B cell (primary cell): Measurements from ENCODE around the gene EIF4EBP2. TPM values are rescaled to one million over a fixed set of nuclear protein-coding genes. Genes with fewer than 3 reads are reported as not detected.

Experiments used
- ATAC-seq: fragments of 200-7000 bp; cut with Tn5 transposase; one replicate; pipeline ENCODE4 v1.10.0; 2021; ENCODE audit warnings: low read depth, mild to moderate bottlenecking, moderate number of reproducible peaks, moderate library complexity
- CTCF ChIA-PET: fragments of 350-600 bp; sonication (Branson Sonifier 250); formaldehyde crosslinking; loops from one replicate; lab custom pipeline; 2021; ENCODE audit warnings: antibody characterized with exemption, inconsistent platforms; lab: Charles Lee
- POLR2A ChIA-PET: fragments of 350-600 bp; sonication (Branson Sonifier 250); formaldehyde crosslinking; loops from one replicate; lab custom pipeline; 2021; ENCODE audit warnings: antibody characterized with exemption; lab: Charles Lee
- DNase-seq: peaks from one replicate; pipeline ENCODE4 v3.0.0; 2013
- H2AFZ ChIP-seq: 2 replicates; pipeline ENCODE4 v1.6.1; 2012; ENCODE audit warnings: mild to moderate bottlenecking, low read depth, low read length; ENCODE audit not compliant: insufficient read depth, poor library complexity, severe bottlenecking
- H3K27ac ChIP-seq, 2 donors: 1 replicate in 1 of 2; 2 replicates in 1 of 2; pipeline ENCODE4 v1.5.1; 2012 to 2013; ENCODE audit warnings: low read length in 2 of 2, mild to moderate bottlenecking in 2 of 2, moderate library complexity in 1 of 2
- H3K27me3 ChIP-seq, 4 experiments: fragments of 200-600 bp in 1 of 4; sonication (generic) in 1 of 4; replicated peaks in 1 of 4; 1 replicate in 2 of 4; 2 replicates in 2 of 4; pipeline versions ENCODE4 v1.6.1 to v1.7.0; 2013 to 2016; ENCODE audit warnings: low read length in 3 of 4, mild to moderate bottlenecking in 2 of 4, mixed read lengths in 1 of 4, moderate library complexity in 1 of 4; ENCODE audit not compliant: insufficient read depth in 4 of 4, control insufficient read depth in 3 of 4; ENCODE audit errors: control extremely low read depth in 1 of 4
- H3K36me3 ChIP-seq, 2 experiments: replicated peaks in 1 of 2; 1 replicate in 1 of 2; 2 replicates in 1 of 2; pipeline versions ENCODE4 v1.6.1 to v1.7.1; 2013; ENCODE audit warnings: low read length in 1 of 2; ENCODE audit not compliant: insufficient read depth in 2 of 2, control insufficient read depth in 1 of 2; ENCODE audit errors: control extremely low read depth in 1 of 2, extremely low read depth in 1 of 2
- H3K4me1 ChIP-seq, 2 donors: fragments of 200-600 bp in 1 of 2; sonication (generic) in 1 of 2; 1 replicate in 1 of 2; 2 replicates in 1 of 2; pipeline versions ENCODE4 v1.5.1 to v1.6.1; 2013 to 2017; ENCODE audit warnings: low read length in 2 of 2; ENCODE audit not compliant: control insufficient read depth in 2 of 2, insufficient read depth in 2 of 2
- H3K4me2 ChIP-seq: replicated peaks from 2 replicates; pipeline ENCODE3; 2012; ENCODE audit warnings: mild to moderate bottlenecking, low read depth, low read length; ENCODE audit not compliant: poor library complexity, severe bottlenecking
- H3K4me3 ChIP-seq, 5 experiments: fragments of 200-600 bp in 1 of 5; sonication (generic) in 1 of 5; 1 replicate in 3 of 5; 2 replicates in 2 of 5; pipeline versions ENCODE4 v1.5.1 to v1.7.0; 2011 to 2016; ENCODE audit warnings: low read length in 4 of 5, mild to moderate bottlenecking in 4 of 5, low read depth in 2 of 5, control low read depth in 1 of 5, moderate library complexity in 1 of 5; ENCODE audit not compliant: insufficient read depth in 1 of 5; ENCODE audit errors: control extremely low read depth in 1 of 5, extremely low read depth in 1 of 5
- H3K79me2 ChIP-seq: fragments of 200-600 bp; sonication (generic); one replicate; pipeline ENCODE4 v1.6.0; 2016; ENCODE audit warnings: low read length; ENCODE audit not compliant: control insufficient read depth, insufficient read depth
- H3K9ac ChIP-seq: fragments of 200-600 bp; sonication (generic); 2 replicates; pipeline ENCODE4 v1.6.1; 2017; ENCODE audit warnings: mild to moderate bottlenecking, low read length, moderate library complexity
- H3K9me3 ChIP-seq, 3 donors: one replicate each; pipeline versions ENCODE4 v1.6.1 to v1.7.1; 2013; ENCODE audit warnings: low read length in 2 of 3; ENCODE audit not compliant: control insufficient read depth in 2 of 3, insufficient read depth in 1 of 3; ENCODE audit errors: control extremely low read depth in 1 of 3
- H4K20me1 ChIP-seq: 2 replicates; pipeline ENCODE4 v1.6.0; 2012; ENCODE audit warnings: mild to moderate bottlenecking, low read length; ENCODE audit not compliant: insufficient read depth, control insufficient read depth, poor library complexity, severe bottlenecking
- H3K27ac Mint-ChIP-seq: one replicate; pipeline ENCODE4 v1.8.0; 2021; ENCODE audit warnings: mixed read lengths
- H3K27me3 Mint-ChIP-seq: one replicate; pipeline ENCODE4 v1.8.0; 2021; ENCODE audit warnings: mixed read lengths
- H3K4me1 Mint-ChIP-seq: one replicate; pipeline ENCODE4 v1.8.0; 2021; ENCODE audit warnings: mixed read lengths
- H3K4me3 Mint-ChIP-seq: one replicate; pipeline ENCODE4 v1.8.0; 2021; ENCODE audit warnings: mixed read lengths
- H3K9me3 Mint-ChIP-seq: one replicate; pipeline ENCODE4 v1.8.0; 2022; ENCODE audit warnings: mixed read lengths; ENCODE audit not compliant: insufficient read depth
- CTCF ChIP-seq: fragments of 200-600 bp; IDR thresholded peaks from one replicate; pipeline ENCODE4 v1.8.0; 2022; ENCODE audit warnings: antibody characterized with exemption, mild to moderate bottlenecking
- EZH2 ChIP-seq: IDR thresholded peaks from 2 replicates; pipeline ENCODE4 v1.6.1; 2012; ENCODE audit warnings: borderline replicate concordance, low read depth, mild to moderate bottlenecking, moderate library complexity, low read length; ENCODE audit not compliant: insufficient read depth, poor library complexity, severe bottlenecking
- WGBS: methylation state at CpG from one replicate; pipeline ENCODE4 v1.1.5; 2013; ENCODE audit warnings: missing lambda C conversion rate; ENCODE audit not compliant: insufficient coverage; 5-methylcytosine and 5-hydroxymethylcytosine counted together
- intact Hi-C: fragments of 100-400 bp; cut with micrococcal nuclease; formaldehyde crosslinking; loops from one replicate; pipeline ENCODE4 v1.10.0; 2022
- polyA plus RNA-seq: library from polyadenylated mRNA; depleted of rRNA; stranded (reverse); fragments of >200 nt; gene quantifications from 2 replicates; pipeline ENCODE4 v1.2.3, GENCODE V29; 2012
- total RNA-seq, 2 donors: library from RNA; stranded (reverse); fragments of 120-200 nt in 1 of 2; gene quantifications; 1 replicate in 1 of 2; 2 replicates in 1 of 2; pipeline versions ENCODE4 v1.2.3 to v1.2.4, GENCODE V29; 2013 to 2022

The EIF4EBP2 gene
- total and polyA plus RNA-seq, 2 donors (not counting 1 experiment from before 2014, with no cell fraction given) = 8.7 to 37.8 TPM

- Histone ChIP-seq H3K4me1 (peaks cover 23 to 24% of the 10 kb centered on the region in 2 donors), H3K9ac (peak overlapping the region; percentile 86), H2AFZ (peak overlapping the region; percentile 92), H3K9me3 (no peaks in the 10 kb centered on the region), H4K20me1 (peaks cover 29% of the 10 kb centered on the region), H3K27ac (peak overlapping the region; percentile 11 to 84), H3K36me3 (no peaks in the 10 kb centered on the region), H3K79me2 (peaks cover 48% of the 10 kb centered on the region), H3K4me3 (peak overlapping the region in 4 of 5 experiments; percentile 53 to 88 (median 77)), H3K4me2 (peak overlapping the region; percentile 95), H3K27me3 (no peaks in the 10 kb centered on the region)
- ATAC-seq (no peak), DNase-seq (no peak)
- H3K4me1 Mint-ChIP-seq = peaks cover 37% of the 10 kb centered on the region
- 4% methylated on average over 8 of the region's 12 CpGs for WGBS
- intact Hi-C loops = loop anchor here (1.0 to 5.0 kb wide), 7 partner anchors 21 to 413 kb away; partner anchors contain the start of genes LRRC20, PPA1, SAR1A and TYSND1
- H3K4me3 Mint-ChIP-seq = peak overlapping the region; percentile 94
- peak overlapping the region; percentile 96 for H3K27ac Mint-ChIP-seq
- ChIA-PET CTCF (interaction anchor here (0.9 to 2.7 kb wide), 7 partner anchors 21 to 257 kb away, joined by 3 to 17 read pairs (median 5); partner anchors contain the start of genes PPA1 and TYSND1), POLR2A (interaction anchor here (0.5 to 0.8 kb wide), 3 partner anchors 74 to 444 kb away, joined by 3 read pairs; no protein-coding TSS in a partner anchor)
- no peaks in the 10 kb centered on the region for H3K9me3 Mint-ChIP-seq
- H3K27me3 Mint-ChIP-seq = no peaks in the 10 kb centered on the region
- TF ChIP-seq EZH2 (no peak), CTCF (no peak)
Measured at GRCh38 chr10:70403483-70404035, 386 bp upstream of the EIF4EBP2 start.

- ATAC-seq (no peak), DNase-seq (no peak)
- intact Hi-C loops = loop anchor here (1.0 to 5.0 kb wide), 8 partner anchors 22 to 412 kb away; partner anchors contain the start of genes LRRC20, PALD1, PPA1 and SAR1A
- Mint-ChIP-seq H3K9me3 (no peaks in the 10 kb centered on the region), H3K4me1 (peaks cover 46% of the 10 kb centered on the region), H3K27me3 (no peaks in the 10 kb centered on the region), H3K4me3 (peak overlapping the region; percentile 94), H3K27ac (peak overlapping the region; percentile 96)
- H3K4me1 ChIP-seq = peaks cover 23 to 24% of the 10 kb centered on the region in 2 donors
- H4K20me1 ChIP-seq = peaks cover 40% of the 10 kb centered on the region
- peak overlapping the region; percentile 92 for H2AFZ ChIP-seq
- peaks cover 59% of the 10 kb centered on the region for H3K79me2 ChIP-seq
- H3K27me3 ChIP-seq = no peaks in the 10 kb centered on the region
- ChIA-PET CTCF (interaction anchor here (0.6 to 2.7 kb wide), 11 partner anchors 12 to 354 kb away, joined by 3 to 17 read pairs (median 4); partner anchors contain the start of genes PPA1 and SAR1A), POLR2A (no interaction called here)
- no peaks in the 10 kb centered on the region for H3K36me3 ChIP-seq
- no peak for TF ChIP-seq CTCF
- TF ChIP-seq EZH2 = no peak
- H3K4me3 ChIP-seq = peak overlapping the region; percentile 53 to 88 (median 77)
- H3K9ac ChIP-seq = peak overlapping the region; percentile 86
- peak overlapping the region; percentile 95 for H3K4me2 ChIP-seq
- H3K9me3 ChIP-seq = no peaks in the 10 kb centered on the region
- 3% methylated on average over 10 of the region's 11 CpGs for WGBS
- H3K27ac ChIP-seq = peak overlapping the region in 1 of 2 donors; percentile 84
Measured at GRCh38 chr10:70404787-70405036, 767 bp downstream of the EIF4EBP2 start.
